Measurements from ENCODE around the gene SET. TPM values are rescaled to one million over a fixed set of nuclear protein-coding genes. Genes with fewer than 3 reads are reported as not detected.

The SET gene
- total and polyA plus RNA-seq, 2 experiments from 2014 or later = 949 to 1,261 TPM

DNA sequence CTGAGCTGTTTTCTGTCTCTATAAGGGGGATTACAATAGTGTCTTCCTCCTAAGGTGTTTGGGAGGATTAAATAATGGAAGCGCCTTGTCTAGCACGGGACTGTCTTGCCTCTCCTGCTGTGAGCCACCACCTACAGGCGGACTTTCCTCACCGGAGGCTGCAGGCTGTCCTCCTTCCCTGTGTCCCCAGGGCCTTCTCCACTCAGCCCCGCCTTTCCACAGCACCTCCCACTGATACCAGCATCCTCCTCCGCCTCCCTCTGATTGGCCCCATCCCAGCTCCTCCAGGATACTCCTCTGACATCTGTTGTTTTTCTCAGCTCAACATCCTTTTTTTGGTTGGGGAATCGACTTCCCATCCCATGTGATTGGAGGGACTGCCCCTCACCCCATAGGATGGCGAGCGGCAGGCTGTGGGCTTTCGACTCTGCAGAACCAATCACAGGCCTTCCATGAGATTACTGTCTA is 35.8 kb downstream of the SET start:
- Histone ChIP-seq H4K20me1 (replicated peaks; ENCODE audit: insufficient read depth) (no peaks in the 10 kb centered on the region), H3K27ac (ENCODE audit: low read depth) (peak overlapping the region; percentile 56; the same call in 1 of the 2 replicates), H3K27me3 (ENCODE audit: insufficient read depth) (no peaks in the 10 kb centered on the region), H3K79me2 (replicated peaks; ENCODE audit: insufficient read depth) (no peaks in the 10 kb centered on the region; the same call in 1 of the 2 replicates), H2AFZ (no peak overlapping the region), H3K4me2 (no peak overlapping the region; the same call in 1 of the 2 replicates), H3K9me2 (ENCODE audit: insufficient read depth) (no peaks in the 10 kb centered on the region), H3K36me3 (ENCODE audit: insufficient read depth) (no peaks in the 10 kb centered on the region), H3K4me3 (peak overlapping the region; percentile 47), H3K4me1 (ENCODE audit: insufficient read depth) (peaks cover 3% of the 10 kb centered on the region), H3F3A (replicated peaks; ENCODE audit: low read depth) (no peaks in the 10 kb centered on the region; the same call in 1 of the 2 replicates)
- H3K4me3 Mint-ChIP-seq = peak overlapping the region; percentile 92
- H3K27ac Mint-ChIP-seq = peak overlapping the region; percentile 57
- DNase-seq (ENCODE audit: low spot score) (peak; percentile 97), ATAC-seq (peak; percentile 63)
- peaks cover 24% of the 10 kb centered on the region for H3K4me1 Mint-ChIP-seq
- TF ChIP-seq, protein P1, sequence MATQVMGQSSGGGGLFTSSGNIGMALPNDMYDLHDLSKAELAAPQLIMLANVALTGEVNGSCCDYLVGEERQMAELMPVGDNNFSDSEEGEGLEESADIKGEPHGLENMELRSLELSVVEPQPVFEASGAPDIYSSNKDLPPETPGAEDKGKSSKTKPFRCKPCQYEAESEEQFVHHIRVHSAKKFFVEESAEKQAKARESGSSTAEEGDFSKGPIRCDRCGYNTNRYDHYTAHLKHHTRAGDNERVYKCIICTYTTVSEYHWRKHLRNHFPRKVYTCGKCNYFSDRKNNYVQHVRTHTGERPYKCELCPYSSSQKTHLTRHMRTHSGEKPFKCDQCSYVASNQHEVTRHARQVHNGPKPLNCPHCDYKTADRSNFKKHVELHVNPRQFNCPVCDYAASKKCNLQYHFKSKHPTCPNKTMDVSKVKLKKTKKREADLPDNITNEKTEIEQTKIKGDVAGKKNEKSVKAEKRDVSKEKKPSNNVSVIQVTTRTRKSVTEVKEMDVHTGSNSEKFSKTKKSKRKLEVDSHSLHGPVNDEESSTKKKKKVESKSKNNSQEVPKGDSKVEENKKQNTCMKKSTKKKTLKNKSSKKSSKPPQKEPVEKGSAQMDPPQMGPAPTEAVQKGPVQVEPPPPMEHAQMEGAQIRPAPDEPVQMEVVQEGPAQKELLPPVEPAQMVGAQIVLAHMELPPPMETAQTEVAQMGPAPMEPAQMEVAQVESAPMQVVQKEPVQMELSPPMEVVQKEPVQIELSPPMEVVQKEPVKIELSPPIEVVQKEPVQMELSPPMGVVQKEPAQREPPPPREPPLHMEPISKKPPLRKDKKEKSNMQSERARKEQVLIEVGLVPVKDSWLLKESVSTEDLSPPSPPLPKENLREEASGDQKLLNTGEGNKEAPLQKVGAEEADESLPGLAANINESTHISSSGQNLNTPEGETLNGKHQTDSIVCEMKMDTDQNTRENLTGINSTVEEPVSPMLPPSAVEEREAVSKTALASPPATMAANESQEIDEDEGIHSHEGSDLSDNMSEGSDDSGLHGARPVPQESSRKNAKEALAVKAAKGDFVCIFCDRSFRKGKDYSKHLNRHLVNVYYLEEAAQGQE (IDR thresholded peaks at IDR 0.05; ENCODE audit: unreplicated experiment) = no peak
- TF ChIP-seq POLR2AphosphoS5 (IDR thresholded peaks at IDR 0.05; ENCODE audit: low read depth) = peak; percentile 50; the same call in 1 of the 2 replicates
- H3K9me3 Mint-ChIP-seq = no peaks in the 10 kb centered on the region; the same call in 2 of the 3 replicates
- H3K36me3 Mint-ChIP-seq (ENCODE audit: low read depth) = peaks cover 4% of the 10 kb centered on the region; the same call in 2 of the 3 replicates
- H3K27me3 Mint-ChIP-seq (ENCODE audit: insufficient read depth, low read depth, poor library complexity) = peaks cover 24% of the 10 kb centered on the region

- Histone ChIP-seq H3K9me2 (ENCODE audit: insufficient read depth) (no peaks in the 10 kb centered on the region), H3K27ac (ENCODE audit: low read depth) (no peak overlapping the region), H3K79me2 (replicated peaks; ENCODE audit: insufficient read depth) (no peaks in the 10 kb centered on the region; the same call in 1 of the 2 replicates), H3K4me2 (no peak overlapping the region), H3K36me3 (ENCODE audit: insufficient read depth) (no peaks in the 10 kb centered on the region), H3F3A (replicated peaks; ENCODE audit: low read depth) (peaks cover 4% of the 10 kb centered on the region; the same call in 1 of the 2 replicates), H2AFZ (no peak overlapping the region), H3K4me3 (no peak overlapping the region), H4K20me1 (replicated peaks; ENCODE audit: insufficient read depth) (no peaks in the 10 kb centered on the region), H3K27me3 (ENCODE audit: insufficient read depth) (no peaks in the 10 kb centered on the region), H3K4me1 (ENCODE audit: insufficient read depth) (peaks cover 3% of the 10 kb centered on the region)
- Mint-ChIP-seq H3K4me3 (no peak overlapping the region), H3K36me3 (ENCODE audit: low read depth) (0 out of 3 replicates have a peak, but pooled peaks cover 3% of the 10 kb centered on the region), H3K4me1 (peaks cover 20% of the 10 kb centered on the region), H3K27ac (no peak overlapping the region), H3K9me3 (no peaks in the 10 kb centered on the region; the same call in 2 of the 3 replicates), H3K27me3 (ENCODE audit: insufficient read depth, low read depth, poor library complexity) (peaks cover 22% of the 10 kb centered on the region)
- DNase-seq (ENCODE audit: low spot score) (no peak), ATAC-seq (no peak)
- TF ChIP-seq POLR2AphosphoS5 (IDR thresholded peaks at IDR 0.05; ENCODE audit: low read depth) (no peak), ETS1 (IDR thresholded peaks at IDR 0.05) (no peak), EZH2 (IDR thresholded peaks at IDR 0.05; ENCODE audit: low read depth, unreplicated experiment) (no peak), EZH2phosphoT487 (IDR thresholded peaks at IDR 0.05; ENCODE audit: unreplicated experiment) (no peak)
- TF ChIP-seq, protein P1 (IDR thresholded peaks at IDR 0.05; ENCODE audit: unreplicated experiment) = no peak
These were observed 38.7 kb downstream of the SET start for GRCh38 chr9:128727640-128728248.

All from GM23338 (cell line).